Endodermal cell (in vitro differentiated cells): ENCODE measurements around the gene MGAT3. TPM values are rescaled to one million over a fixed set of nuclear protein-coding genes. Genes with fewer than 3 reads are reported as not detected.

ENCODE experiments used
- DNase-seq: peaks from one replicate; pipeline ENCODE4 v3.0.0-alpha.2; 2017
- H3K27ac ChIP-seq: 2 replicates; pipeline ENCODE4 v1.5.1; 2013; ENCODE audit warnings: mild to moderate bottlenecking, low read depth, low read length, moderate library complexity
- H3K27me3 ChIP-seq: 2 replicates; pipeline ENCODE4 v1.6.1; 2013; ENCODE audit warnings: mild to moderate bottlenecking, low read length, moderate library complexity; ENCODE audit not compliant: insufficient read depth, control insufficient read depth, poor library complexity, severe bottlenecking
- H3K36me3 ChIP-seq: 2 replicates; pipeline ENCODE4 v1.7.0; 2013; ENCODE audit warnings: mild to moderate bottlenecking, low read length, moderate library complexity; ENCODE audit not compliant: control insufficient read depth, insufficient read depth
- H3K4me1 ChIP-seq: one replicate; pipeline ENCODE4 v1.7.0; 2013; ENCODE audit warnings: low read length; ENCODE audit not compliant: control insufficient read depth, insufficient read depth
- H3K4me3 ChIP-seq: 2 replicates; pipeline ENCODE4 v1.5.1; 2013; ENCODE audit warnings: mild to moderate bottlenecking, low read length, moderate library complexity
- H3K9ac ChIP-seq: 2 replicates; pipeline ENCODE4 v1.6.1; 2013; ENCODE audit warnings: mild to moderate bottlenecking, low read length, moderate library complexity; ENCODE audit not compliant: poor library complexity, severe bottlenecking; ENCODE audit errors: extremely low read depth
- H3K9me3 ChIP-seq: 2 replicates; pipeline ENCODE4 v1.6.1; 2013; ENCODE audit warnings: mild to moderate bottlenecking, low read length, moderate library complexity; ENCODE audit not compliant: control insufficient read depth
- H3K27ac Mint-ChIP-seq: 2 replicates; pipeline ENCODE4 v1.8.0; 2020; ENCODE audit warnings: mixed read lengths
- H3K27me3 Mint-ChIP-seq: 2 replicates; pipeline ENCODE4 v1.8.0; 2021; ENCODE audit warnings: mild to moderate bottlenecking, mixed read lengths; ENCODE audit not compliant: insufficient read depth
- H3K36me3 Mint-ChIP-seq: 2 replicates; pipeline ENCODE4 v1.8.0; 2020; ENCODE audit warnings: low read depth, mixed read lengths
- H3K4me1 Mint-ChIP-seq: 2 replicates; pipeline ENCODE4 v1.8.0; 2020; ENCODE audit warnings: mixed read lengths
- H3K4me3 Mint-ChIP-seq: 2 replicates; pipeline ENCODE4 v1.8.0; 2020; ENCODE audit warnings: mild to moderate bottlenecking, moderate library complexity, mixed read lengths
- H3K9me3 Mint-ChIP-seq: 2 replicates; pipeline ENCODE4 v1.8.0; 2020; ENCODE audit warnings: mild to moderate bottlenecking, mixed read lengths
- WGBS, 2 experiments: methylation state at CpG; one replicate each; pipeline versions ENCODE4 v1.1.5 to v1.1.7; 2013; ENCODE audit warnings: missing lambda C conversion rate in 2 of 2, mixed read lengths in 1 of 2; ENCODE audit not compliant: insufficient coverage in 1 of 2, insufficient read length in 1 of 2; 5-methylcytosine and 5-hydroxymethylcytosine counted together
- total RNA-seq, 2 donors: library from RNA; stranded (reverse); fragmentation: NEBNext Ultra II Directional in 1 of 2; extraction: Animal tissue kit (Norgen Biotek cat#: 25700) in 1 of 2; gene quantifications; 2 replicates in 1 of 2; 3 replicates in 1 of 2; pipeline ENCODE4 v1.2.1, GENCODE V29; 2021
- TF ChIP-seq, protein P1 (sequence below): fragments of 200-600 bp; sonication (generic); conservative IDR thresholded peaks from 2 replicates; pipeline ENCODE4 v1.5.0; 2021; ENCODE audit warnings: antibody characterized with exemption, mild to moderate bottlenecking

MGAT3 gene
- total RNA-seq, 2 donors from 2014 or later, result 9.0 to 16.7 TPM

- no peaks in the 10 kb centered on the region for H3K27me3 ChIP-seq
- no peak overlapping the region for H3K9ac ChIP-seq
- TF ChIP-seq, protein P1, sequence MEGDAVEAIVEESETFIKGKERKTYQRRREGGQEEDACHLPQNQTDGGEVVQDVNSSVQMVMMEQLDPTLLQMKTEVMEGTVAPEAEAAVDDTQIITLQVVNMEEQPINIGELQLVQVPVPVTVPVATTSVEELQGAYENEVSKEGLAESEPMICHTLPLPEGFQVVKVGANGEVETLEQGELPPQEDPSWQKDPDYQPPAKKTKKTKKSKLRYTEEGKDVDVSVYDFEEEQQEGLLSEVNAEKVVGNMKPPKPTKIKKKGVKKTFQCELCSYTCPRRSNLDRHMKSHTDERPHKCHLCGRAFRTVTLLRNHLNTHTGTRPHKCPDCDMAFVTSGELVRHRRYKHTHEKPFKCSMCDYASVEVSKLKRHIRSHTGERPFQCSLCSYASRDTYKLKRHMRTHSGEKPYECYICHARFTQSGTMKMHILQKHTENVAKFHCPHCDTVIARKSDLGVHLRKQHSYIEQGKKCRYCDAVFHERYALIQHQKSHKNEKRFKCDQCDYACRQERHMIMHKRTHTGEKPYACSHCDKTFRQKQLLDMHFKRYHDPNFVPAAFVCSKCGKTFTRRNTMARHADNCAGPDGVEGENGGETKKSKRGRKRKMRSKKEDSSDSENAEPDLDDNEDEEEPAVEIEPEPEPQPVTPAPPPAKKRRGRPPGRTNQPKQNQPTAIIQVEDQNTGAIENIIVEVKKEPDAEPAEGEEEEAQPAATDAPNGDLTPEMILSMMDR, result peak; percentile 86
- no peak overlapping the region for H3K4me3 Mint-ChIP-seq
- H3K36me3 ChIP-seq, result peaks cover 76% of the 10 kb centered on the region
- H3K27me3 Mint-ChIP-seq, result peaks cover 31% of the 10 kb centered on the region
- no peaks in the 10 kb centered on the region for H3K4me1 ChIP-seq
- peaks cover 7% of the 10 kb centered on the region for H3K4me1 Mint-ChIP-seq
- DNase-seq, result peak; percentile 89
- WGBS, 2 experiments, result 74 to 84% methylated on average over 5 to 8 of the region's 8 CpGs
- H3K9me3 Mint-ChIP-seq, result no peaks in the 10 kb centered on the region
- no peaks in the 10 kb centered on the region for H3K9me3 ChIP-seq
- H3K4me3 ChIP-seq, result no peak overlapping the region
- no peak overlapping the region for H3K27ac Mint-ChIP-seq
- no peak overlapping the region for H3K27ac ChIP-seq
- peaks cover 67% of the 10 kb centered on the region for H3K36me3 Mint-ChIP-seq
Observed at GRCh38 chr22:39514373-39514973, 57.7 kb downstream of the MGAT3 start.

DNA sequence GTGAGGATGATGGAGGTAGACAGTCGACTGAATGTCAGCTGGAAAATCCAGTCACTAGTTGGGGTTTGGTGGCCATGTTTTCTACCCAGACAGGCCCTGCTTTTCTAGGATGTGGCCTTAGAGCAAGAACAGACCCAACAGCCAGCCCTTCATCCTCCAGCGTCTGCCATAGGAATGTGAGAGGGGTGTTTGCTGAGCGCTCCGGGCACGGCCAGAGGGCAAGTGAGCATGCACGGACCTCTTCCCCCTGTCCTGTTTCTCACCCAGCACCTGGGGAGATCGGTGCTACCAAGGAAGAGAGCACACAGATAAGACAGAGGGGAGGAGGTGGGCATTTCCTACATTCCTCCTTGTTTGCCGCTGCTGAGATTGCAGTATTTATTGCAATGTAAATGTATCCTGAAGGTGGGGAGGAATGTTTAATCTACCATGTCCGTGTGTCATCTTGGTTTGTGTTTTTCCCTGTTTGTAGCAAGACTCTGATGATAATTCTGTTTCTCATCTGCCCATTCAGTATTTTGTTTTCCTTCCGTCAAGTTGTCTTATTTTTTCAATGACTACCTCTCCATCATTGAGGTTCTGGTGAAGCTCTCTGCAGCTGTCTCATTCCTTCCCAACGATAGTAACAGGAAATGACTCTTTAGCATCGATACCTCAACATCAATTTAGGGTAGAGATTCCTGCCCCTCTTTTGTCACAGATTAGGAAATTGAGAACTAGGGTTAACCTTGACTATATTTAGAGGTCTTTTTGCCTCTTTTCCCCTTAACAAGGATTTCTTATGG lies 58.6 kb downstream of the MGAT3 start:
- Mint-ChIP-seq H3K9me3 (no peaks in the 10 kb centered on the region), H3K4me3 (no peak overlapping the region), H3K27me3 (peaks cover 23% of the 10 kb centered on the region), H3K36me3 (peaks cover 60% of the 10 kb centered on the region), H3K27ac (no peak overlapping the region), H3K4me1 (peaks cover 7% of the 10 kb centered on the region)
- Histone ChIP-seq H3K36me3 (peaks cover 68% of the 10 kb centered on the region), H3K4me3 (no peak overlapping the region), H3K27me3 (no peaks in the 10 kb centered on the region), H3K9me3 (no peaks in the 10 kb centered on the region), H3K27ac (no peak overlapping the region), H3K9ac (no peak overlapping the region), H3K4me1 (no peaks in the 10 kb centered on the region)
- WGBS, 2 experiments, result 96 to 98% methylated on average over 4 to 12 of the region's 12 CpGs
- TF ChIP-seq, protein P1, result no peak
- DNase-seq, result no peak

DNA sequence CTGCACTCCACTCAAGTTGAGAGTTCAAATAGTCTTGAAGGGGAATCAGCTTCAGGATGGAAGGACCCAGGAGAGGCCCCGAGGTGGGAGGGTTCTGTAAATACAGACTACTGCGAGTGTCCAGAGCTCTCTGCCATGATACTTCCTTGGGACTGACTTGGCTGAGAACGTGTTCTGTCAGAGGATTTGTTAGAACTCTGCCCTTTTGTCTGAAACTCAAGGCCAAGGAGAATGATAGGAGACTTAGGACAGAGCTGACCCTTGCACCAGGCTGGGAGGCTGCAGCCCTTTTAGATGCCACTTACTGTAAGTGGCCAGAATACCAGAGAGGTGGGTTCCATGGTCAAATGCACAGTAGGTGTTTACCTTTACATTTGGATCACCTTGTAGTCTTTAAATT lies 60.7 kb downstream of the MGAT3 start:
- Histone ChIP-seq H3K27ac (no peak overlapping the region), H3K27me3 (no peaks in the 10 kb centered on the region), H3K9me3 (no peaks in the 10 kb centered on the region), H3K4me1 (no peaks in the 10 kb centered on the region), H3K9ac (no peak overlapping the region), H3K36me3 (peaks cover 64% of the 10 kb centered on the region), H3K4me3 (no peak overlapping the region)
- peaks cover 61% of the 10 kb centered on the region for H3K36me3 Mint-ChIP-seq
- no peak overlapping the region for H3K4me3 Mint-ChIP-seq
- peaks cover 7% of the 10 kb centered on the region for H3K27me3 Mint-ChIP-seq
- TF ChIP-seq, protein P1, result no peak
- H3K9me3 Mint-ChIP-seq, result no peaks in the 10 kb centered on the region
- H3K27ac Mint-ChIP-seq, result no peak overlapping the region
- no peak for DNase-seq
- 90 to 94% methylated on average over 3 of the region's 3 CpGs for WGBS, 2 experiments
- H3K4me1 Mint-ChIP-seq, result peaks cover 16% of the 10 kb centered on the region
